ENCODE results near the gene NRARP.

The NRARP gene

DNA sequence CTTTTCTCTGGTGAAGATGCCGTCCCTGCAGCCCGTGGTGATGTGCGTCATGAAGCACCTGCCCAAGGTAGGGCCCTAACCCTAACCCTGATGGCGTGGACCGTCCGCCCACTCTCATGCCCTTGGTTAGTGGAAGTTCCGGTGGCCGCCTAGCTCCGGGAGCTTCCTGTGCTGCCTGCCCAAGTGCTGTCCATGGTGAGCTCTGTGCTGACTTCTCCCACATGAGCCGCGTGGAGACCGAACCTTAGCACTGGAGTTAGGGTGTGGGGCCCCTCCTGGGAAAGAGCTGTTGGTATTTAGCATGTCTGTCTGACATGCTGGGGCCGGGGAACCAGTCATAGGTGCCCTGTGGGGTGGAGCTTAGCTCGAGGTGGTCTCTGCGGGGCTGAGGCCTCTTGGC, 45.7 kb downstream of the NRARP start:
- ATAC-seq (ENCODE audit: low read depth): no peak
- H3K9me3 ChIP-seq (ENCODE audit: severe bottlenecking): no peaks in the 10 kb centered on the region
- peak overlapping the region; percentile 99 for H3K4me3 ChIP-seq (ENCODE audit: severe bottlenecking)
- peaks cover 7% of the 10 kb centered on the region for H3K4me1 ChIP-seq (ENCODE audit: insufficient read depth, poor library complexity, severe bottlenecking)
- peaks cover 31% of the 10 kb centered on the region for H3K36me3 ChIP-seq (ENCODE audit: low read depth)
- no peak for TF ChIP-seq CTCF (IDR thresholded peaks at IDR 0.05; ENCODE audit: poor library complexity, severe bottlenecking)
- H3K27ac ChIP-seq (ENCODE audit: poor library complexity, severe bottlenecking): no peak overlapping the region
- DNase-seq (ENCODE audit: low spot score): no peak
- H3K27me3 ChIP-seq (ENCODE audit: insufficient read depth, poor library complexity, severe bottlenecking): no peaks in the 10 kb centered on the region

DNA sequence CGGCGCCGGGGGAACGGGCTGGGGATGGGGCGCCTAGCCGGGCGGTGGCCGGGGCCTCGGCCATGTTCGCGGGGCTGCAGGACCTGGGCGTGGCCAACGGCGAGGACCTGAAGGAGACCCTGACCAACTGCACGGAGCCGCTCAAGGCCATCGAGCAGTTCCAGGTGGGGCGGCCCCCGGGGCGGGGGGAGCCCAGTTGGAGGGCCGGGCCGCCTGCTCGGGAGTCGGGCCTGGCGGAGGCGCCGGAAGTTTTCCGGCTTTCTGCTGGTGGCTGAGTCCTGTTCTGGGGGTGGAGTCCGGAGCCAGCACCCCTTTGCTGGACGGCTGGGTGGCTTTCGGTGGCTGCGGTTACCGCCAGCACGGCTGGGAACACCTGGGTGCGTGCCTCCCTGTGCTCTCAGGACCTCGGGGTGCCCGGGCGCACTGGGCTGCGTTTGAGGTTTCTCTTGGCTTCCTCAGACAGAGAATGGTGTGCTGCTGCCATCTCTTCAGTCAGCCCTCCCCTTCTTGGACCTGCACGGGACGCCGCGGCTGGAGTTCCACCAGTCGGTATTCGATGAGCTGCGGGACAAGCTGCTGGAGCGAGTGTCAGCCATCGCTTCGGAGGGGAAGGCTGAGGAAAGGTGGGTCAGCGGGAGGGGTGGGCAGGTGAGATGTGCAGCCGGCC, 46.5 kb downstream of the NRARP start:
- no peak for TF ChIP-seq CTCF (IDR thresholded peaks at IDR 0.05; ENCODE audit: poor library complexity, severe bottlenecking)
- Histone ChIP-seq H3K27ac (ENCODE audit: poor library complexity, severe bottlenecking) (peak overlapping the region; percentile 68), H3K4me3 (ENCODE audit: severe bottlenecking) (peak overlapping the region; percentile 99), H3K4me1 (ENCODE audit: insufficient read depth, poor library complexity, severe bottlenecking) (peaks cover 7% of the 10 kb centered on the region), H3K27me3 (ENCODE audit: insufficient read depth, poor library complexity, severe bottlenecking) (no peaks in the 10 kb centered on the region), H3K9me3 (ENCODE audit: severe bottlenecking) (no peaks in the 10 kb centered on the region), H3K36me3 (ENCODE audit: low read depth) (peaks cover 31% of the 10 kb centered on the region)
- ATAC-seq (ENCODE audit: low read depth): peak; percentile 7
- DNase-seq (ENCODE audit: low spot score): no peak

GRCh38 chr9:137254624-137255447, 47.2 kb downstream of the NRARP start, which contains the start of gene NELFB:
Gene NELFB (plus strand): TSS chr9:137255327.
- H3K4me1 ChIP-seq (ENCODE audit: insufficient read depth, poor library complexity, severe bottlenecking): peaks cover 7% of the 10 kb centered on the region
- H3K4me3 ChIP-seq (ENCODE audit: severe bottlenecking): peak within 1 kb of the TSS; percentile 99
- no peaks in the 10 kb centered on the region for H3K9me3 ChIP-seq (ENCODE audit: severe bottlenecking)
- DNase-seq (ENCODE audit: low spot score) (no peak), ATAC-seq (ENCODE audit: low read depth) (peak; percentile 73)
- no peaks in the 10 kb centered on the region for H3K27me3 ChIP-seq (ENCODE audit: insufficient read depth, poor library complexity, severe bottlenecking)
- TF ChIP-seq CTCF (IDR thresholded peaks at IDR 0.05; ENCODE audit: poor library complexity, severe bottlenecking): no peak
- H3K27ac ChIP-seq (ENCODE audit: poor library complexity, severe bottlenecking): peak within 1 kb of the TSS; percentile 68
- peaks cover 31% of the 10 kb centered on the region for H3K36me3 ChIP-seq (ENCODE audit: low read depth)

GRCh38 chr9:137253717-137254623, 48.1 kb downstream of the NRARP start:
- Histone ChIP-seq H3K36me3 (ENCODE audit: low read depth) (peaks cover 27% of the 10 kb centered on the region), H3K9me3 (ENCODE audit: severe bottlenecking) (no peaks in the 10 kb centered on the region), H3K27me3 (ENCODE audit: insufficient read depth, poor library complexity, severe bottlenecking) (no peaks in the 10 kb centered on the region), H3K27ac (ENCODE audit: poor library complexity, severe bottlenecking) (peak overlapping the region; percentile 68), H3K4me3 (ENCODE audit: severe bottlenecking) (peak overlapping the region; percentile 99), H3K4me1 (ENCODE audit: insufficient read depth, poor library complexity, severe bottlenecking) (peaks cover 7% of the 10 kb centered on the region)
- TF ChIP-seq CTCF (IDR thresholded peaks at IDR 0.05; ENCODE audit: poor library complexity, severe bottlenecking): no peak
- DNase-seq (ENCODE audit: low spot score): no peak
- 0 out of 3 replicates have a peak, but pooled peaks have one; percentile 8 for ATAC-seq (ENCODE audit: low read depth)

All from RWPE2 (cell line).